Adrenal gland (tissue), 12 donors: ENCODE measurements around the gene GJB3. TPM values are rescaled to one million over a fixed set of nuclear protein-coding genes. Genes with fewer than 3 reads are reported as not detected.

Experiments
- DNase-seq, 7 donors: peaks; one replicate each; pipeline ENCODE4 v3.0.0-alpha.2; 2019 to 2020
- H3K27ac ChIP-seq, 5 donors: fragments of 200-600 bp; sonication (generic) in 4 of 5; 1 replicate in 3 of 5; 2 replicates in 2 of 5; pipeline versions ENCODE4 v1.5.1 to v1.8.0; 2016 to 2020; ENCODE audit warnings: mild to moderate bottlenecking in 1 of 5
- H3K27me3 ChIP-seq: fragments of 200-600 bp; 2 replicates; pipeline ENCODE4 v1.8.0; 2021
- H3K36me3 ChIP-seq, 2 donors: fragments of 200-600 bp; replicated peaks in 1 of 2; 1 replicate in 1 of 2; 2 replicates in 1 of 2; pipeline versions ENCODE4 v1.5.1 to v1.8.0; 2018 to 2022
- H3K4me1 ChIP-seq, 2 donors: fragments of 200-600 bp; replicated peaks in 1 of 2; 1 replicate in 1 of 2; 2 replicates in 1 of 2; pipeline versions ENCODE4 v1.5.1 to v1.8.0; 2018 to 2021
- H3K4me3 ChIP-seq, 4 donors: fragments of 200-600 bp; sonication (generic) in 3 of 4; one replicate each; pipeline ENCODE4 v1.5.1; 2016 to 2018
- H3K9me3 ChIP-seq, 3 donors: fragments of 200-600 bp; sonication (generic) in 1 of 3; replicated peaks in 1 of 3; 1 replicate in 2 of 3; 2 replicates in 1 of 3; pipeline versions ENCODE4 v1.5.1 to v1.8.0; 2016 to 2021
- POLR2A ChIP-seq, 2 donors: fragments of 450-650 bp; IDR thresholded peaks; one replicate each; pipeline ENCODE4 v1.6.1; 2017; ENCODE audit warnings: antibody characterized with exemption in 2 of 2, mild to moderate bottlenecking in 2 of 2, moderate library complexity in 1 of 2
- WGBS, 4 donors: extraction: QIAGEN DNeasy Blood & Tissue Kit in 2 of 4; methylation state at CpG; one replicate each; pipeline versions ENCODE4 v1.1.5 to v1.1.7; 2013 to 2017; 5-methylcytosine and 5-hydroxymethylcytosine counted together
- intact Hi-C, 2 donors: fragments of 100-400 bp; cut with DNase I; formaldehyde crosslinking; loops; one replicate each; pipeline versions ENCODE4 v1.14.1 to v1.15.0; 2022 to 2023
- polyA plus RNA-seq, 3 donors: library from polyadenylated mRNA; stranded (reverse); fragments of 200-250 nt in 2 of 3; fragments of 350-450 nt in 1 of 3; fragmentation: Illumina TruSeq in 1 of 3; extraction: RNeasy Lipid Tissue Mini Kit (QIAGEN cat#74804) in 1 of 3; gene quantifications; one replicate each; pipeline ENCODE4 v1.2.3, GENCODE V29; 2013 to 2014
- total RNA-seq, 9 donors: library from RNA; depleted of rRNA in 4 of 9; stranded (reverse); fragments of >200 nt in 4 of 9; fragments of 120-200 nt in 1 of 9; fragmentation: NEBNext Ultra II Directional in 1 of 9; extraction: Animal tissue kit (Norgen Biotek cat#: 25700) in 1 of 9; gene quantifications; one replicate each; pipeline versions ENCODE4 v1.1.0 to v1.2.4, GENCODE V29; 2013 to 2023
- TF ChIP-seq, protein P1 (sequence below), 6 experiments: fragments of 450-650 bp in 4 of 6; fragments of 200-600 bp in 2 of 6; sonication (generic) in 1 of 6; IDR thresholded peaks; 1 replicate in 5 of 6; 2 replicates in 1 of 6; pipeline versions ENCODE4 v1.5.1 to v1.8.0; 2016 to 2021; ENCODE audit warnings: antibody characterized with exemption in 6 of 6, mild to moderate bottlenecking in 2 of 6, moderate library complexity in 1 of 6
- donor health status: healthy with polysubstance abuse.
- donor health status: Bipolar disorder and iron deficiency.
- donor health status: DM: yes; HTN: yes; CAD: no.
- donor health status: DM: no; HTN: no; CAD: no.
- donor health status: DM: no; HTN: no; CAD: no.
- donor health status: DM: yes; HTN: yes; CAD: no.

Gene GJB3
- total and polyA plus RNA-seq, 12 donors, result 0.11 to 0.32 (median 0.15) TPM; not detected in 6

- Histone ChIP-seq H3K4me1 (no peaks in the 10 kb centered on the region), H3K36me3 (no peaks in the 10 kb centered on the region), H3K27me3 (no peaks in the 10 kb centered on the region), H3K9me3 (no peaks in the 10 kb centered on the region), H3K27ac (no peak overlapping the region), H3K4me3 (no peak overlapping the region)
- no peak for DNase-seq
- intact Hi-C loops, result no loop called here
- 53 to 79% (median 64%) methylated on average over 3 to 5 of the region's 5 CpGs for WGBS, 4 donors
- TF ChIP-seq, protein P1, sequence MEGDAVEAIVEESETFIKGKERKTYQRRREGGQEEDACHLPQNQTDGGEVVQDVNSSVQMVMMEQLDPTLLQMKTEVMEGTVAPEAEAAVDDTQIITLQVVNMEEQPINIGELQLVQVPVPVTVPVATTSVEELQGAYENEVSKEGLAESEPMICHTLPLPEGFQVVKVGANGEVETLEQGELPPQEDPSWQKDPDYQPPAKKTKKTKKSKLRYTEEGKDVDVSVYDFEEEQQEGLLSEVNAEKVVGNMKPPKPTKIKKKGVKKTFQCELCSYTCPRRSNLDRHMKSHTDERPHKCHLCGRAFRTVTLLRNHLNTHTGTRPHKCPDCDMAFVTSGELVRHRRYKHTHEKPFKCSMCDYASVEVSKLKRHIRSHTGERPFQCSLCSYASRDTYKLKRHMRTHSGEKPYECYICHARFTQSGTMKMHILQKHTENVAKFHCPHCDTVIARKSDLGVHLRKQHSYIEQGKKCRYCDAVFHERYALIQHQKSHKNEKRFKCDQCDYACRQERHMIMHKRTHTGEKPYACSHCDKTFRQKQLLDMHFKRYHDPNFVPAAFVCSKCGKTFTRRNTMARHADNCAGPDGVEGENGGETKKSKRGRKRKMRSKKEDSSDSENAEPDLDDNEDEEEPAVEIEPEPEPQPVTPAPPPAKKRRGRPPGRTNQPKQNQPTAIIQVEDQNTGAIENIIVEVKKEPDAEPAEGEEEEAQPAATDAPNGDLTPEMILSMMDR (IDR thresholded peaks at IDR 0.05), result no peak
- TF ChIP-seq POLR2A (IDR thresholded peaks at IDR 0.05), result no peak
Measured at GRCh38 chr1:34745666-34746065, 35.3 kb upstream of the GJB3 start.

DNA sequence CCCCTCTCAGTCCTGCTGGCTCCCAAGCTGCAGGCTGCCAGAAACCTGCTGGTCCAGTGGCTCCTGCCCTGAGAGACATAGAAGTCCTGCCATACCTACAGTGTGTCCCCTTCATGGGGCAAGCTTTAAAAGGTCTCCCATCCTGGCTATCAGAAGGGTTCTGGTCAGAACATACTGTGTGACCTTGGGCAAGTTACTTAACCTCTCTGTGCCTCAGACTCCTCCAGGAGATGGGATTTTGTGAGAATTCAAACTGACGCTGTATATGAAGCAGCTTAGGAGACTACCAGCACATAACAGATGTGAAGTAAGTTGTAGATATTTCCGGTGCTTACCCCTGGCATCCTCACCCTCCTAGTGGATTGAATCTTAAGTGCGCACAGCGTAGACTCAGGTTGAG lies 34.9 kb upstream of the GJB3 start:
- no peaks in the 10 kb centered on the region for H3K36me3 ChIP-seq
- TF ChIP-seq, protein P1 (IDR thresholded peaks at IDR 0.05), result no peak
- TF ChIP-seq POLR2A (IDR thresholded peaks at IDR 0.05), result no peak
- 75 to 88% (median 85%) methylated on average over 4 of the region's 4 CpGs for WGBS, 4 donors
- no peak overlapping the region for H3K4me3 ChIP-seq
- intact Hi-C loops, result no loop called here
- no peaks in the 10 kb centered on the region for H3K27me3 ChIP-seq
- H3K4me1 ChIP-seq, result no peaks in the 10 kb centered on the region
- no peaks in the 10 kb centered on the region for H3K9me3 ChIP-seq
- no peak overlapping the region for H3K27ac ChIP-seq
- DNase-seq, result no peak

GRCh38 chr1:34746785-34747637 lies 34.0 kb upstream of the GJB3 start:
- intact Hi-C loops, result no loop called here
- H3K27ac ChIP-seq, result no peak overlapping the region
- TF ChIP-seq POLR2A (IDR thresholded peaks at IDR 0.05), result no peak
- TF ChIP-seq, protein P1 (IDR thresholded peaks at IDR 0.05), result no peak
- WGBS, 4 donors, result 68 to 72% (median 71%) methylated on average over 17 to 18 of the region's 18 CpGs
- H3K4me3 ChIP-seq, result no peak overlapping the region
- H3K9me3 ChIP-seq, result no peaks in the 10 kb centered on the region
- no peaks in the 10 kb centered on the region for H3K36me3 ChIP-seq
- no peaks in the 10 kb centered on the region for H3K4me1 ChIP-seq
- no peak for DNase-seq
- no peaks in the 10 kb centered on the region for H3K27me3 ChIP-seq

DNA sequence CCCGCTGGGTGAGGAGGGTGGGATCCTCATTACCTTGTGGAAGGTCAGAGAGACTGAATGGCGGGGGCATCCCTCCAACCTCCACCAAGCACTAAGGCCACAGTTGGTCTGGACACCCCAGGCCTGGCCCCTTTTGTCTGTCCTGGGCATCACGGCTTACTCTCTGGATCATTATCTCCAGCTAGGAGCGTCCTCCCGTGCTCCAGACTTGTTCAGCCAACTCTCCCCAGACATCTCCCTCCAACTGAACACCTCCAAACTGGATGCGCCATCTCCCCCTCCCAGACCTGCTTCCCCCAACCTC lies 33.4 kb upstream of the GJB3 start:
- 64 to 75% (median 70%) methylated on average over 5 to 6 of the region's 6 CpGs for WGBS, 4 donors
- H3K4me1 ChIP-seq, result no peaks in the 10 kb centered on the region
- no peaks in the 10 kb centered on the region for H3K36me3 ChIP-seq
- H3K9me3 ChIP-seq, result no peaks in the 10 kb centered on the region
- H3K4me3 ChIP-seq, result no peak overlapping the region
- no peaks in the 10 kb centered on the region for H3K27me3 ChIP-seq
- intact Hi-C loops, result no loop called here
- no peak overlapping the region for H3K27ac ChIP-seq
- TF ChIP-seq, protein P1 (IDR thresholded peaks at IDR 0.05), result no peak
- no peak for TF ChIP-seq POLR2A (IDR thresholded peaks at IDR 0.05)
- no peak for DNase-seq
